Raji (cell line): ENCODE measurements around the gene PADI1.

Experiments used
- POLR2A ChIP-seq: IDR thresholded peaks from 2 replicates; pipeline ENCODE4 v1.6.1; 2011; ENCODE audit warnings: low read depth, low read length, control low read depth; ENCODE audit not compliant: insufficient read depth

The PADI1 gene

GRCh38 chr1:17214876-17215544 lies 10.1 kb downstream of the PADI1 start:
- no peak for TF ChIP-seq POLR2A

GRCh38 chr1:17215545-17215890 lies 10.6 kb downstream of the PADI1 start:
- no peak for TF ChIP-seq POLR2A

DNA sequence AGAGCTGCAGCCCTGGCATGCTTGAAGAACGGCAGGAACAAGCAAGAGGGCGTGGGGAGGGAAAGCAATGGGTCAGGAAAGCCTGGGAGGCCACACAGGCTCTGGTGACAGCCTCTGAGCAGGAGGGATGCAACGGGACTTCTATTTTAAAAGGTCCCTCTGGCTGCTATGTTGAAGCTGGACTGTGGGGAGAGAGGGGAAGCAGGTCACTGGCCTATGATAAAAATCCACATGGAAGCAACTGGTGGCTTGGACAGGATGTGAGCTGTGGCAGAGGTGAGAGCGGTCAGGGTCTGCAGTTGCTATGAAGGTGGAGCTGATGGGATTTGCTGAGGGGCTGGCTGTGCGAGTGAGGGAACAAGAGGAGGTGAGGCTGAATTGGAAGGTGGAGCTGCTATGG lies 11.2 kb downstream of the PADI1 start:
- TF ChIP-seq POLR2A = no peak

DNA sequence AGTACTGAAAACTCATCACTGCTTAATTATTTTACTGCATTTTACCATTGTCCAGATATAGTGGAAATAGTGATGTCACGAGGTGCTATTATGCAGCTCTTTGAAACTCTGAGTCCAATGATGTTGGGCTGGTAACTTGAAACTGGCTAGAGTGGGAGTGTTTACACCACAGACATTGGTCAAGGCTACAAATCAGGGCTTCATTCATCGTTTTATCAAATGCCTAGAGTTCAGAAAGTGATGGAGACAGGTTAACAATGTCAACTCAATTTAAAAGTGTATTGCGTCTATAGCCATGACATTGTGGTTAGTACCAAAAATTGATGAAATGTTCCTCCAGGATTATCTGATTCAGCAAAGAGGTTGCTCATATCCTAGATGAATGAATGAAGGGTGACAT lies 12.7 kb downstream of the PADI1 start:
- TF ChIP-seq POLR2A = no peak

DNA sequence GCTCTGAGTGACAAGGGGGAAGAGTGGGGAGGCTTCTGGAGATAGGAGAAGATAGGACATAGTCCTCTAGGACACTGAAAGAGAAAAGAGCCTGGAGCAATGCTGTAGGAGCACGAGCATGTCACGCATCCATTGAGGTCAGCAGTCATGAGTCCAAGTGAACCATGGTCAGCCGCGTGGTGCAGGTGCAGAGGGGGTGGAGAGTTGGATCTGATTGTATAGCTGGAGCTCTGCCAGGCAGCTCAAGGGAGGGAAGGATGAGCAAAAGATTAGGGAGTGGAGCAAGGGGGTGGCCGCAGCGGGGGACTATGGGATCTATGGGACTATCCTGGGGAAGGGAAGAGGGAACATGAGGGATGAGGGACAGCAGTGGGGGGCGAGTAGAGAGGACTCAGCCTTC lies 14.0 kb downstream of the PADI1 start:
- TF ChIP-seq POLR2A = no peak

DNA sequence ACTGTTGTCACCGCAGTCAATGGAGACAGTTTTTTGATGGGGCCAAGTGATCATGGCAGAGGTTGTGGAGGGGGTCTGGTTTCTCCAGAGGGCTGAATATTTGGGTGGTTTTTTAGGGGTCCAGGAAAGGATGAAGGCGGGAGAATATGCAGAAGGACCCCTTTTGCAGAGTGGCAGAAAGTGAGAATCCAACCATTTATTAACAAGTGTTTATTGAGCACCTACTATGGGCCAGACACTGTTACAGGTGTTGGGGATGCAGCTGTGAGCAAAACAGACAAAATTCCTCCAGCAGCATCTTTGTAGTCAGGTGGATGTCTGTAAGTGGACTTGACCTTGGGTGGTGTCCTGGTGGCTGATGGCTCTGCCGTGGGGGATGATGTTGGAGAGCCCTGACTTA lies 15.4 kb downstream of the PADI1 start:
- no peak for TF ChIP-seq POLR2A

DNA sequence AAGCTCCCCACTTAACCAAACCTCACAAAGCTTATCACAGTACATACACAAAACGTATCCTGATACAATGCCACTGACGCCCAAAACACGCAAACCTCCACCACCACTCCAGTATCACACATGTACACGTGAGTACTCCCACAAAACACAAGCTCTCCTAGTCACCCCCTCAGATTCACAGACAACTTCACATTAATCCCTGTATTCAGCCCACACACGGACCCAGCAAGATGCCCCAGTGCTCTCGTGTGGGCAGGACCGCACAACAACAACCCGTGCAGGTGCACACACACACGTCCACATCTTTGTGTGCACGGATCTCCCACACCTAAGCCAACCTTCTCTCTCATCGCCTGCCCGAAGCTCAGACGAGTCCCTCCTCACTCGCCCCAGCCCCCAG lies 17.6 kb downstream of the PADI1 start:
- TF ChIP-seq POLR2A = no peak

DNA sequence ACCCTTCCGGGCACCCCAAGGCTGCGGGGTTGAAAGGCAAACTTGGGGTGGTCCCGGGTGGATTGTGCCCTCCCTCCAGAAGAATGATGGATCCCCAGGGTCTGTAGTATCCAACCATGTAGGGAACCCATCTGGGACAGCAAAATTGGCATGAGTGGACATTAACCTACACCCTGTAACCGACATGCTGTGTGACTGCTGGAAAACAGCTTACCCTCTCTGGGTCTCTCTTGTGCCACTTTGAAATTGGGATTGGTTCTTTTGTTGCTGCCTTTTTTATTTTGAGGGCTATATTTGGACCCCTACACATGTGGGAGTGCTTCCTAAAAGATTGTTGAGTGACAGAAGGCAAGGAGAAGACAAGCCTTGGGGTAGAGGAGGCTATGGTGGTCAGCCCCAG lies 19.5 kb downstream of the PADI1 start:
- no peak for TF ChIP-seq POLR2A

DNA sequence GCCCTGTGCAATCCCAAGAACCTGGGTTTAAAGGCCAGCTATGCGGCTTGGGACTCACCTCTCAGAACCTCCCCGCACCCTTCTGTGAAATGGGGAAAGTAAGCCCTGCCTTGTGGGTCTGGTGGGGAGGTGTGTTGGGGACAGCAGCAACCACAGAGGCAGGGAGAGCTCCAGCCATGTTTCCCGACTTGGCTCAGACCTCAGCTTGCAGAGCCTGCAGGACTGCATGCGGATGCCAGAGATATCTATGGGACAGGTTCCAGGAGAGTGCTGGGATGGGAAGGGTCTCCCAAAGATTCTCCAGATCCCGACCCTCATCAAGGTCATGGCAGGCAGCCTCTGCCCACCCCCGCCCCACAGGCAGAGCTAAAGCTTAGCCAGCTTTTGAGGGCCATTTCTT lies 20.2 kb downstream of the PADI1 start:
- no peak for TF ChIP-seq POLR2A

DNA sequence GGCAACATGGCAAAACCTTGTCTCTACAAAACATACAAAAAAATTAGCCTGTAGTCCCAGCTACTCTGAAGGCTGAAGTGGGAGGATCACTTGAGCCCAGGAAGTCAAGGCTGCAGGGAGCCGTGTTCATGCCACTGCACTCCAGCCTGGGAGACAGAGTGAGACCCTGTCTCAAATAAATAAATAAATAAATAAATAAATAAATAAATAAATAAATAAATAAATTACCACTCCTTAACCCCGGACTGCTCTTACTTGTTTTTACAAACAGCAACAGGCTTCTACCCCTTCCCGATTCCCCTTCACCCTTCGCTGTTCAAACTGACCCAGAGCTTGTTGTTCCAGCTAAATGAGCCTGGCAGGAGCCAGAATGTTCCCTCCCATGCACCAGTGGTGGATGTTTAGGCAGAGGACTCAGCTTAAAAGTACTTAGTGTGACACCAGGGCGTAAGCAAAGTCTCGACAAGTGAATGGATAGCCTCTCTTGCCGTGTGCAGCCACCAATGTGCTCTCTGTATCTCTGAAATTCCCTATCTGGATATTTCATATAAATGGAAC lies 22.5 kb downstream of the PADI1 start:
- no peak for TF ChIP-seq POLR2A

DNA sequence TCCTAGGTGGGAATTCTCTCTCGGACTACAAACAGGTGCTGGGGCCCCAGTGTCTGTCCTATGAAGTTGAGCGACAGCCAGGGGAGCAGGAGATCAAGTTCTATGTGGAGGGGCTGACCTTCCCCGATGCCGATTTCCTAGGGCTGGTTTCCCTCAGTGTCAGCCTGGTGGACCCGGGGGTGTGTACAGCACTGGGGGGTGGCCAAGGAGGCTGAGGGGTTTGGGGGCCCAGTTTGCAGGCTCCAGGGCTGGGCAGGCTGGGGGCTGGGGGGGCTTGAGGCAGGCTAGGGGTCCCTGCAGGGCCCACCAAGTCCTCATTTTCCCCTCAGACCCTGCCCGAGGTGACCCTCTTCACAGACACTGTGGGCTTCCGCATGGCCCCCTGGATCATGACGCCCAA lies 23.7 kb downstream of the PADI1 start:
- no peak for TF ChIP-seq POLR2A

- TF ChIP-seq POLR2A = no peak
Observed at GRCh38 chr1:17229379-17229778, 24.5 kb downstream of the PADI1 start.

DNA sequence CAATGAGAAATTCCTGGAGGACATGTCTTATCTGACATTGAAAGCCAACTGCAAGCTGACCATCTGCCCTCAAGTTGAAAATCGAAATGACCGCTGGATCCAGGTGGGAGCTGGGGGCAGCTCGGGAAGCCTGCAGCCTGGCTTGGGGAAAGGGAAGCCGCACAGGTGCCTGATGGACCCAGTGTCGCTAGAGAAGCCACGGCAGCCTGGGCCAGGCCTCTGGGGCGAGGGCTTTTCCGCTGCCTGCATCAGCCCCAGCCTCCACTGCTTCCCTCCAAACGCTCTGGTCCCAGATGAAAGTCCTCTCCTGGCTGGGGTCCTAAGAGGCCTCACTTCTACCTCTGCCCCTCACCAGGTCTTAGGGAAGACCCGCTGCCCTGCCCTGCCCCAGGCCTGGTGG lies 25.2 kb downstream of the PADI1 start:
- no peak for TF ChIP-seq POLR2A

- no peak for TF ChIP-seq POLR2A
Observed at GRCh38 chr1:17230671-17231310, 25.9 kb downstream of the PADI1 start.

GRCh38 chr1:17232759-17233661 lies 28.1 kb downstream of the PADI1 start:
- no peak for TF ChIP-seq POLR2A
